Caco-2 (cell line): ENCODE results near the gene TRAPPC2. TPM values are rescaled to one million over a fixed set of nuclear protein-coding genes. Genes with fewer than 3 reads are reported as not detected.

Experiments used
- BruUV-seq: library from RNA; stranded (reverse); fragments of 400-500 nt; replicated peaks from 2 replicates; lab custom pipeline; 2021; lab: Mats Ljungman, UMichigan
- CTCF ChIA-PET: fragments of 300-600 bp; sonication (Branson Sonifier 250); formaldehyde crosslinking; loops from one replicate; lab custom pipeline; 2022; ENCODE audit warnings: antibody characterized with exemption; lab: Charles Lee
- POLR2A ChIA-PET: fragments of 300-600 bp; sonication (Branson Sonifier 250); formaldehyde crosslinking; loops from one replicate; lab custom pipeline; 2022; ENCODE audit warnings: antibody characterized with exemption; lab: Charles Lee
- DNase-seq, 2 experiments: peaks; one replicate each; pipeline versions ENCODE4 v3.0.0 to v3.0.0-alpha.2; 2020 to 2022
- H3K27me3 ChIP-seq: replicated peaks from 2 replicates; pipeline ENCODE4 v1.6.0; 2011; ENCODE audit warnings: low read length; ENCODE audit not compliant: control insufficient read depth, insufficient read depth
- H3K36me3 ChIP-seq: 2 replicates; pipeline ENCODE4 v1.5.1; 2011; ENCODE audit warnings: low read length; ENCODE audit not compliant: control insufficient read depth, insufficient read depth
- H3K4me1 ChIP-seq: fragments of 250-450 bp; sonication (Bioruptor Pico); 2 replicates; pipeline ENCODE4 v1.5.1; 2020; ENCODE audit warnings: mild to moderate bottlenecking
- H3K4me3 ChIP-seq: 2 replicates; pipeline ENCODE4 v1.5.1; 2011; ENCODE audit warnings: low read depth, mild to moderate bottlenecking, control low read depth, low read length
- H3K9me3 ChIP-seq: fragments of 250-450 bp; sonication (Bioruptor Pico); 2 replicates; pipeline ENCODE4 v1.5.1; 2020; ENCODE audit warnings: mild to moderate bottlenecking, moderate library complexity
- H3K27ac Mint-ChIP-seq: one replicate; pipeline ENCODE4 v1.8.0; 2022; ENCODE audit warnings: mixed read lengths; ENCODE audit not compliant: unreplicated experiment
- H3K27me3 Mint-ChIP-seq: one replicate; pipeline ENCODE4 v1.8.0; 2022; ENCODE audit warnings: mixed read lengths; ENCODE audit not compliant: insufficient read depth, unreplicated experiment
- H3K36me3 Mint-ChIP-seq: one replicate; pipeline ENCODE4 v1.8.0; 2022; ENCODE audit warnings: mild to moderate bottlenecking, mixed read lengths; ENCODE audit not compliant: insufficient read depth, unreplicated experiment
- H3K4me1 Mint-ChIP-seq: one replicate; pipeline ENCODE4 v1.8.0; 2022; ENCODE audit warnings: low read depth, mixed read lengths; ENCODE audit not compliant: unreplicated experiment
- H3K4me3 Mint-ChIP-seq: one replicate; pipeline ENCODE4 v1.8.0; 2022; ENCODE audit warnings: mild to moderate bottlenecking, moderate library complexity, mixed read lengths; ENCODE audit not compliant: unreplicated experiment
- H3K9me3 Mint-ChIP-seq: one replicate; pipeline ENCODE4 v1.8.0; 2022; ENCODE audit warnings: mixed read lengths; ENCODE audit not compliant: unreplicated experiment
- intact Hi-C: fragments of 100-400 bp; cut with micrococcal nuclease; formaldehyde crosslinking; loops from one replicate; pipeline ENCODE4 v1.10.0; 2022; ENCODE audit not compliant: unreplicated experiment
- total RNA-seq: library from RNA; stranded (reverse); gene quantifications from 2 replicates; pipeline ENCODE4 v1.2.3, GENCODE V29; 2022
- TF ChIP-seq, protein P1 (sequence below), 2 experiments: fragments of 200-600 bp in 1 of 2; IDR thresholded peaks; 1 replicate in 1 of 2; 2 replicates in 1 of 2; pipeline versions ENCODE4 v1.5.1 to v1.8.0; 2011 to 2022; ENCODE audit warnings: antibody characterized with exemption in 1 of 2, control low read depth in 1 of 2, inconsistent platforms in 1 of 2, low read depth in 1 of 2, low read length in 1 of 2, mild to moderate bottlenecking in 1 of 2, moderate library complexity in 1 of 2; ENCODE audit not compliant: insufficient read depth in 1 of 2, severe bottlenecking in 1 of 2, unreplicated experiment in 1 of 2

The TRAPPC2 gene
- total RNA-seq, 1 experiment from 2014 or later = 19.3 TPM

DNA sequence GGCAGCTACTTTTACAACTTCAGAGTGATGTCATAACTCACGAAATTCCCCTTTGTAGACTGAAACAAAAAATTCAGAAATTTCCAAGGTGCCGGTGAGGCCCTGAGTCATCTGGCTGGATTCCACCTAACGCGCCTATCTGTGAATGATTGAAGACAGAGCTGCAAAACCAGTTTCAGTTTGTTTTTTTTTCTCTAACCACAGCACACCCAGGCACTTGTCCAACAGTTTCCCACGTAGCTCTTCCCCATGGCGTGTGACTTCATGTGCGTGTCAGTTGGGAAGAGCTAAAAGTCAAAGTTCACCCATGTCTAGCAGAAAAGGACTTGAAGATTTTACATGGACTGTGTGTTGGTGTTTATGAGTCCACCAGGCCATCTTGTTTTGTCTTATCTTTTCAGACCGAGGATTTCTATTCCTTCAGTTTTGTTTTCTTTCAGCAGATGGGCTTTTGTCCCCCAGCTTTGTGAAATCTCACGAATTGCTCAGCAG lies 65.1 kb downstream of the TRAPPC2 start:
- Histone ChIP-seq H3K4me1 (peaks cover 27% of the 10 kb centered on the region), H3K9me3 (no peaks in the 10 kb centered on the region), H3K4me3 (no peak overlapping the region), H3K36me3 (no peaks in the 10 kb centered on the region), H3K27me3 (no peaks in the 10 kb centered on the region)
- H3K9me3 Mint-ChIP-seq = peaks cover 9% of the 10 kb centered on the region
- H3K36me3 Mint-ChIP-seq = peaks cover 7% of the 10 kb centered on the region
- peak; percentile 82 to 86 for DNase-seq
- H3K27me3 Mint-ChIP-seq = no peaks in the 10 kb centered on the region
- peak overlapping the region; percentile 55 for H3K4me3 Mint-ChIP-seq
- POLR2A ChIA-PET = interaction anchor here (0.5 to 1.3 kb wide), 5 partner anchors 20 to 360 kb away, joined by 3 to 13 read pairs (median 4); partner anchors contain the start of genes GEMIN8, OFD1, RAB9A and TRAPPC2
- H3K27ac Mint-ChIP-seq = peak overlapping the region; percentile 85
- BruUV-seq = no TSS peak
- intact Hi-C loops = loop anchor here (1.0 to 5.0 kb wide), 2 partner anchors 19 to 63 kb away; partner anchors contain the start of genes OFD1 and TRAPPC2
- TF ChIP-seq, protein P1, sequence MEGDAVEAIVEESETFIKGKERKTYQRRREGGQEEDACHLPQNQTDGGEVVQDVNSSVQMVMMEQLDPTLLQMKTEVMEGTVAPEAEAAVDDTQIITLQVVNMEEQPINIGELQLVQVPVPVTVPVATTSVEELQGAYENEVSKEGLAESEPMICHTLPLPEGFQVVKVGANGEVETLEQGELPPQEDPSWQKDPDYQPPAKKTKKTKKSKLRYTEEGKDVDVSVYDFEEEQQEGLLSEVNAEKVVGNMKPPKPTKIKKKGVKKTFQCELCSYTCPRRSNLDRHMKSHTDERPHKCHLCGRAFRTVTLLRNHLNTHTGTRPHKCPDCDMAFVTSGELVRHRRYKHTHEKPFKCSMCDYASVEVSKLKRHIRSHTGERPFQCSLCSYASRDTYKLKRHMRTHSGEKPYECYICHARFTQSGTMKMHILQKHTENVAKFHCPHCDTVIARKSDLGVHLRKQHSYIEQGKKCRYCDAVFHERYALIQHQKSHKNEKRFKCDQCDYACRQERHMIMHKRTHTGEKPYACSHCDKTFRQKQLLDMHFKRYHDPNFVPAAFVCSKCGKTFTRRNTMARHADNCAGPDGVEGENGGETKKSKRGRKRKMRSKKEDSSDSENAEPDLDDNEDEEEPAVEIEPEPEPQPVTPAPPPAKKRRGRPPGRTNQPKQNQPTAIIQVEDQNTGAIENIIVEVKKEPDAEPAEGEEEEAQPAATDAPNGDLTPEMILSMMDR (IDR thresholded peaks at IDR 0.05; ENCODE audit: insufficient read depth in 1 of 2, low read depth in 1 of 2, low read length in 1 of 2, severe bottlenecking in 1 of 2, unreplicated experiment in 1 of 2) = no peak
- peaks cover 12% of the 10 kb centered on the region for H3K4me1 Mint-ChIP-seq
- CTCF ChIA-PET = interaction anchor here (0.6 kb wide), 1 partner anchor 53 kb away, joined by 3 read pairs; no protein-coding TSS in a partner anchor

DNA sequence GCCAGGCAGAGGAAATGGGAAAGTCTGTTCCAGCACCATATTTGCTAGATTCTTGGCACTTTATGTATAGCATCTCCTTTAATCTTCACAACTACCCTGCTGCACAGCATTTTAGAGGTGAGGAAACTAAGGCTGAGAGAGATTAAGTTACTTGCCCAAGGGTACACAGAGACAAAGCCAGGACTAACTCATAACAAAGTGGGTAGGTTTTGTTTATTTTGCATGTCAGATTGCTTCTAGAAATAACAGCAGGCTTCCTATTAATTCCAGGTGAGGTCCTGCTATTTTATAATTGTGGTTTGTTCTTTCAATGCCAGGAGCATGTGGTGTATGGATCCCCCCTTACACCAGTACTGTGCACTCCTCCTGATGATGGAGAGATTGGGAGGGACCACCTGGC lies 66.5 kb downstream of the TRAPPC2 start:
- ChIA-PET POLR2A (no interaction called here), CTCF (no interaction called here)
- H3K4me3 ChIP-seq = no peak overlapping the region
- no peaks in the 10 kb centered on the region for H3K27me3 Mint-ChIP-seq
- peaks cover 12% of the 10 kb centered on the region for H3K4me1 Mint-ChIP-seq
- peaks cover 9% of the 10 kb centered on the region for H3K9me3 Mint-ChIP-seq
- no peaks in the 10 kb centered on the region for H3K27me3 ChIP-seq
- H3K36me3 ChIP-seq = no peaks in the 10 kb centered on the region
- H3K4me3 Mint-ChIP-seq = no peak overlapping the region
- intact Hi-C loops = loop anchor here (5.0 kb wide), 1 partner anchor 64 kb away; the partner anchor contains the start of genes OFD1 and TRAPPC2
- BruUV-seq = no TSS peak
- peaks cover 7% of the 10 kb centered on the region for H3K36me3 Mint-ChIP-seq
- H3K27ac Mint-ChIP-seq = no peak overlapping the region
- H3K4me1 ChIP-seq = peaks cover 27% of the 10 kb centered on the region
- DNase-seq = no peak
- no peaks in the 10 kb centered on the region for H3K9me3 ChIP-seq
- TF ChIP-seq, protein P1 (IDR thresholded peaks at IDR 0.05; ENCODE audit: insufficient read depth in 1 of 2, low read depth in 1 of 2, low read length in 1 of 2, severe bottlenecking in 1 of 2, unreplicated experiment in 1 of 2) = no peak

DNA sequence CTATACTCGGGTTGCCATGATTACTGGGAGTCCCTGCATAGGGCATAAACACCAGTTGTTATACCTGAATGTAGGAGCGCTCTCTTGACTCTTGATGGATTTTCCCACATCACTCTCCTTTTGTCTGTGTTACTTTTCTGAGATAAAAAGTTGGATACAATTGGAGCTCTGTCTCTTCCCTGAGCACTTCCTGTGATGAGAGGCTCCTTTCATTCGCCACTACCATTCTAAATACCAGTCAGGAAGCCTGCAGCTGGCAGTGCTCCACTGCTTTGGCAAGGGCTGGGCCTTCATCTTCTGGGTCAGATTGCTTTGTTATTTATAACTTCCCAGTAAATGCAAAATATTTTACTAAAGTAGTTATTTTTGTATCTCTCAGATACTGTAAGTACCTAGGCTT lies 67.6 kb downstream of the TRAPPC2 start:
- peaks cover 9% of the 10 kb centered on the region for H3K9me3 Mint-ChIP-seq
- POLR2A ChIA-PET = no interaction called here

More for the DNA sequence above, 67.6 kb downstream of the TRAPPC2 start:
- BruUV-seq = no TSS peak
- intact Hi-C loops = loop anchor here (5.0 kb wide), 1 partner anchor 65 kb away; the partner anchor contains the start of genes OFD1 and TRAPPC2
- Mint-ChIP-seq H3K4me1 (peaks cover 12% of the 10 kb centered on the region), H3K4me3 (no peak overlapping the region), H3K36me3 (peaks cover 7% of the 10 kb centered on the region), H3K27ac (no peak overlapping the region), H3K27me3 (no peaks in the 10 kb centered on the region)
- H3K4me3 ChIP-seq = no peak overlapping the region
- H3K4me1 ChIP-seq = peaks cover 27% of the 10 kb centered on the region
- CTCF ChIA-PET = no interaction called here
- TF ChIP-seq, protein P1 (IDR thresholded peaks at IDR 0.05; ENCODE audit: insufficient read depth in 1 of 2, low read depth in 1 of 2, low read length in 1 of 2, severe bottlenecking in 1 of 2, unreplicated experiment in 1 of 2) = no peak
- H3K9me3 ChIP-seq = no peaks in the 10 kb centered on the region
- H3K27me3 ChIP-seq = no peaks in the 10 kb centered on the region
- H3K36me3 ChIP-seq = no peaks in the 10 kb centered on the region
- no peak for DNase-seq
